ENCODE data around the gene GPD1.

- TF ChIP-seq, protein P1, sequence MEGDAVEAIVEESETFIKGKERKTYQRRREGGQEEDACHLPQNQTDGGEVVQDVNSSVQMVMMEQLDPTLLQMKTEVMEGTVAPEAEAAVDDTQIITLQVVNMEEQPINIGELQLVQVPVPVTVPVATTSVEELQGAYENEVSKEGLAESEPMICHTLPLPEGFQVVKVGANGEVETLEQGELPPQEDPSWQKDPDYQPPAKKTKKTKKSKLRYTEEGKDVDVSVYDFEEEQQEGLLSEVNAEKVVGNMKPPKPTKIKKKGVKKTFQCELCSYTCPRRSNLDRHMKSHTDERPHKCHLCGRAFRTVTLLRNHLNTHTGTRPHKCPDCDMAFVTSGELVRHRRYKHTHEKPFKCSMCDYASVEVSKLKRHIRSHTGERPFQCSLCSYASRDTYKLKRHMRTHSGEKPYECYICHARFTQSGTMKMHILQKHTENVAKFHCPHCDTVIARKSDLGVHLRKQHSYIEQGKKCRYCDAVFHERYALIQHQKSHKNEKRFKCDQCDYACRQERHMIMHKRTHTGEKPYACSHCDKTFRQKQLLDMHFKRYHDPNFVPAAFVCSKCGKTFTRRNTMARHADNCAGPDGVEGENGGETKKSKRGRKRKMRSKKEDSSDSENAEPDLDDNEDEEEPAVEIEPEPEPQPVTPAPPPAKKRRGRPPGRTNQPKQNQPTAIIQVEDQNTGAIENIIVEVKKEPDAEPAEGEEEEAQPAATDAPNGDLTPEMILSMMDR (conservative IDR thresholded peaks at IDR 0.05; ENCODE audit: low read length) = no peak
- no peak for TF ChIP-seq EZH2phosphoT487 (IDR thresholded peaks at IDR 0.05; ENCODE audit: borderline replicate concordance)
Measured at GRCh38 chr12:50111395-50111692, 7.5 kb downstream of the GPD1 start.

All from Loucy (cell line).